HEK293 (cell line): Measurements from ENCODE around the gene SLK.

Experiments used
- AEBP2 ChIP-seq: fragments of 450-650 bp; formaldehyde crosslinking; IDR thresholded peaks from 2 replicates; pipeline ENCODE4 v1.5.1; 2016; ENCODE audit warnings: missing biosample characterization, missing genetic modification characterization, borderline replicate concordance
- FEZF1 ChIP-seq: fragments of 450-650 bp; formaldehyde crosslinking; IDR thresholded peaks from 2 replicates; pipeline ENCODE4 v1.5.1; 2016; ENCODE audit warnings: missing biosample characterization, missing genetic modification characterization
- GLIS1 ChIP-seq: fragments of 450-650 bp; formaldehyde crosslinking; IDR thresholded peaks from 2 replicates; pipeline ENCODE4 v1.5.1; 2016; ENCODE audit warnings: missing biosample characterization, missing genetic modification characterization
- GLIS2 ChIP-seq: fragments of 450-650 bp; formaldehyde crosslinking; IDR thresholded peaks from 2 replicates; pipeline ENCODE4 v1.5.1; 2016; ENCODE audit warnings: missing biosample characterization, missing genetic modification characterization
- HIC1 ChIP-seq: fragments of 450-650 bp; formaldehyde crosslinking; IDR thresholded peaks from 2 replicates; pipeline ENCODE4 v1.5.1; 2016; ENCODE audit warnings: missing biosample characterization, missing genetic modification characterization
- KLF8 ChIP-seq: fragments of 450-650 bp; formaldehyde crosslinking; IDR thresholded peaks from 2 replicates; pipeline ENCODE4 v1.5.1; 2016; ENCODE audit warnings: missing biosample characterization, missing genetic modification characterization
- OSR2 ChIP-seq: fragments of 450-650 bp; formaldehyde crosslinking; IDR thresholded peaks from 2 replicates; pipeline ENCODE4 v1.5.1; 2016; ENCODE audit warnings: missing biosample characterization, missing genetic modification characterization
- PRDM1 ChIP-seq: fragments of 450-650 bp; formaldehyde crosslinking; IDR thresholded peaks from 2 replicates; pipeline ENCODE4; 2016; ENCODE audit warnings: missing biosample characterization, missing genetic modification characterization
- SCRT2 ChIP-seq: fragments of 450-650 bp; formaldehyde crosslinking; IDR thresholded peaks from 2 replicates; pipeline ENCODE4 v1.5.1; 2016; ENCODE audit warnings: missing biosample characterization, missing genetic modification characterization
- SP7 ChIP-seq: fragments of 450-650 bp; formaldehyde crosslinking; IDR thresholded peaks from 2 replicates; pipeline ENCODE4 v1.5.1; 2016; ENCODE audit warnings: missing biosample characterization, missing genetic modification characterization
- ZBTB26 ChIP-seq: fragments of 450-650 bp; formaldehyde crosslinking; optimal IDR thresholded peaks from 2 replicates; pipeline ENCODE3; 2016; ENCODE audit warnings: missing biosample characterization, mild to moderate bottlenecking, missing genetic modification characterization
- ZNF133 ChIP-seq: fragments of 450-650 bp; formaldehyde crosslinking; IDR thresholded peaks from 2 replicates; pipeline ENCODE4 v1.5.1; 2016; ENCODE audit warnings: missing biosample characterization, missing genetic modification characterization
- ZNF155 ChIP-seq: fragments of 450-650 bp; formaldehyde crosslinking; IDR thresholded peaks from 2 replicates; pipeline ENCODE4 v1.5.1; 2016; ENCODE audit warnings: missing biosample characterization, missing genetic modification characterization
- ZNF2 ChIP-seq: fragments of 450-650 bp; formaldehyde crosslinking; IDR thresholded peaks from 2 replicates; pipeline ENCODE4 v1.5.1; 2016; ENCODE audit warnings: missing biosample characterization, missing genetic modification characterization
- ZNF223 ChIP-seq: fragments of 450-650 bp; formaldehyde crosslinking; IDR thresholded peaks from 2 replicates; pipeline ENCODE4 v1.5.1; 2016; ENCODE audit warnings: missing biosample characterization, missing genetic modification characterization
- ZNF335 ChIP-seq: fragments of 450-650 bp; formaldehyde crosslinking; conservative IDR thresholded peaks from 2 replicates; pipeline ENCODE4 v1.5.1; 2016; ENCODE audit warnings: missing biosample characterization, missing genetic modification characterization
- ZNF366 ChIP-seq: fragments of 450-650 bp; formaldehyde crosslinking; conservative IDR thresholded peaks from 2 replicates; pipeline ENCODE4 v1.5.1; 2016; ENCODE audit warnings: missing biosample characterization, missing genetic modification characterization
- ZNF501 ChIP-seq: fragments of 450-650 bp; formaldehyde crosslinking; IDR thresholded peaks from 2 replicates; pipeline ENCODE4 v1.5.1; 2016; ENCODE audit warnings: missing biosample characterization, missing genetic modification characterization
- ZNF561 ChIP-seq: fragments of 450-650 bp; IDR thresholded peaks from 2 replicates; pipeline ENCODE4 v1.5.1; 2018; ENCODE audit warnings: missing biosample characterization, missing genetic modification characterization, borderline replicate concordance
- ZNF600 ChIP-seq: fragments of 450-650 bp; formaldehyde crosslinking; IDR thresholded peaks from 2 replicates; pipeline ENCODE4 v1.5.1; 2016; ENCODE audit warnings: missing biosample characterization, missing genetic modification characterization
- ZNF610 ChIP-seq: fragments of 450-650 bp; formaldehyde crosslinking; IDR thresholded peaks from 2 replicates; pipeline ENCODE4 v1.5.1; 2016; ENCODE audit warnings: missing biosample characterization, missing genetic modification characterization, borderline replicate concordance
- ZNF621 ChIP-seq: fragments of 450-650 bp; formaldehyde crosslinking; IDR thresholded peaks from 2 replicates; pipeline ENCODE4 v1.5.1; 2017; ENCODE audit warnings: missing biosample characterization, missing genetic modification characterization
- ZNF623 ChIP-seq: fragments of 450-650 bp; formaldehyde crosslinking; IDR thresholded peaks from 2 replicates; pipeline ENCODE4 v1.5.1; 2016; ENCODE audit warnings: missing biosample characterization, missing genetic modification characterization
- ZNF660 ChIP-seq: fragments of 450-650 bp; IDR thresholded peaks from 2 replicates; pipeline ENCODE4 v1.5.1; 2018; ENCODE audit warnings: missing biosample characterization, mild to moderate bottlenecking, missing genetic modification characterization
- ZNF664 ChIP-seq: fragments of 450-650 bp; formaldehyde crosslinking; IDR thresholded peaks from 2 replicates; pipeline ENCODE4 v1.5.1; 2016; ENCODE audit warnings: missing biosample characterization, missing genetic modification characterization
- ZNF677 ChIP-seq: fragments of 450-650 bp; IDR thresholded peaks from 2 replicates; pipeline ENCODE4 v1.5.0; 2018; ENCODE audit warnings: missing biosample characterization, mild to moderate bottlenecking, missing genetic modification characterization, moderate library complexity
- ZNF76 ChIP-seq: fragments of 450-650 bp; formaldehyde crosslinking; IDR thresholded peaks from 2 replicates; pipeline ENCODE4; 2016; ENCODE audit warnings: low read depth, missing biosample characterization, missing genetic modification characterization, borderline replicate concordance
- ZNF792 ChIP-seq: fragments of 450-650 bp; formaldehyde crosslinking; IDR thresholded peaks from 2 replicates; pipeline ENCODE4 v1.5.1; 2016; ENCODE audit warnings: missing biosample characterization, missing genetic modification characterization
- ZXDB ChIP-seq: fragments of 450-650 bp; formaldehyde crosslinking; IDR thresholded peaks from 2 replicates; pipeline ENCODE4 v1.5.1; 2016; ENCODE audit warnings: missing biosample characterization, missing genetic modification characterization
- TF ChIP-seq, protein P1 (sequence below): fragments of 450-650 bp; formaldehyde crosslinking; IDR thresholded peaks from 2 replicates; pipeline ENCODE4 v1.5.1; 2016; ENCODE audit warnings: missing biosample characterization, missing genetic modification characterization
- TF ChIP-seq, protein P2 (sequence below): sonication (generic); formaldehyde crosslinking; IDR thresholded peaks from 2 replicates; pipeline ENCODE4 v1.8.1; 2022; ENCODE audit warnings: mild to moderate bottlenecking, moderate library complexity, missing genetic modification reagents

SLK gene

DNA sequence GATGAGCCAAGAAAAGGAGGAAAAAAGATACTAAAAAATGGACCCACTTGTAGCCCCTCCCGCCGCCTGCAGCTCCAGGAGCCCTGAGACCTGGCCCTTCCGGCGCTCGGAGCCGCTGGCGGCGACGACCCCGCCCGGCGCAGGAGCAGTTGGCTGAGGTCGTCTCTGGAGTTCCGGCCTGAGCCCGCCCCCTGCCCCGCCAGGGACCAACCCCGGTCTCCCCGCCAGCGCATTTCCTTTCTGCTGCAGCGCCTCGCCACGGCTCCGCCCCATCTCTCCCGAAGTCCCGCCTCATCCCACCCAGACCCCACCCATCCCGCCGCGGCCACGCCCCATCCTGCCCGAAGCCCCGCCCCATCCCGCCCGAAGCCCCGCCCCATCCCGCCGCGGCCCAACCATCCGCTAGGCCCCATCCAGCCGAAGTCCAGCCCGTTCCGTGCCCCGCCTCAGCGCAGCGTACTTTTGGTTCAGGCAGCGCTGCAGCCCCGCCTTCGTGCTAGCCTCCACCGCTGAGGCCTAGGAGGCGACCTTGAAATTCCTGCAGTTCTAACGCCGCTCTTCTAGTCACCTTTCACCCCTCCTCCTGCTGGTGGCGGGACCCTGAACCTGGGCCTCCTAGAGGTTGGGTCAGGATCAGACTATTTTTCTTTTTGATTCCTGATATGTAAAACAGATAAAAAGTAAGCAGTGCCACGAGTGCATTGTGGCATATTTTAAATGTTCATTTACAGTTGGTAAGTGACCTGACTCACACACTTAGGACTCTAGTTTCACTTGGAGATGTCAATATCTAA is 48.7 kb upstream of the SLK start, which contains the start of gene STN1 (continued):
- TF ChIP-seq, protein P1, sequence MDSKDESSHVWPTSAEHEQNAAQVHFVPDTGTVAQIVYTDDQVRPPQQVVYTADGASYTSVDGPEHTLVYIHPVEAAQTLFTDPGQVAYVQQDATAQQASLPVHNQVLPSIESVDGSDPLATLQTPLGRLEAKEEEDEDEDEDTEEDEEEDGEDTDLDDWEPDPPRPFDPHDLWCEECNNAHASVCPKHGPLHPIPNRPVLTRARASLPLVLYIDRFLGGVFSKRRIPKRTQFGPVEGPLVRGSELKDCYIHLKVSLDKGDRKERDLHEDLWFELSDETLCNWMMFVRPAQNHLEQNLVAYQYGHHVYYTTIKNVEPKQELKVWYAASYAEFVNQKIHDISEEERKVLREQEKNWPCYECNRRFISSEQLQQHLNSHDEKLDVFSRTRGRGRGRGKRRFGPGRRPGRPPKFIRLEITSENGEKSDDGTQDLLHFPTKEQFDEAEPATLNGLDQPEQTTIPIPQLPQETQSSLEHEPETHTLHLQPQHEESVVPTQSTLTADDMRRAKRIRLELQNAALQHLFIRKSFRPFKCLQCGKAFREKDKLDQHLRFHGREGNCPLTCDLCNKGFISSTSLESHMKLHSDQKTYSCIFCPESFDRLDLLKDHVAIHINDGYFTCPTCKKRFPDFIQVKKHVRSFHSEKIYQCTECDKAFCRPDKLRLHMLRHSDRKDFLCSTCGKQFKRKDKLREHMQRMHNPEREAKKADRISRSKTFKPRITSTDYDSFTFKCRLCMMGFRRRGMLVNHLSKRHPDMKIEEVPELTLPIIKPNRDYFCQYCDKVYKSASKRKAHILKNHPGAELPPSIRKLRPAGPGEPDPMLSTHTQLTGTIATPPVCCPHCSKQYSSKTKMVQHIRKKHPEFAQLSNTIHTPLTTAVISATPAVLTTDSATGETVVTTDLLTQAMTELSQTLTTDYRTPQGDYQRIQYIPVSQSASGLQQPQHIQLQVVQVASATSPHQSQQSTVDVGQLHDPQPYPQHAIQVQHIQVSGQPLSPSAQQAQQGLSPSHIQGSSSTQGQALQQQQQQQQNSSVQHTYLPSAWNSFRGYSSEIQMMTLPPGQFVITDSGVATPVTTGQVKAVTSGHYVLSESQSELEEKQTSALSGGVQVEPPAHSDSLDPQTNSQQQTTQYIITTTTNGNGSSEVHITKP (tag by site-specific recombination), result peak; percentile 82
- TF ChIP-seq ZBTB26 (tag by site-specific recombination) (peak; percentile 44), PRDM1 (tag by site-specific recombination) (0 out of 2 replicates have a peak, but pooled peaks have one; percentile 32), ZXDB (peak; percentile 30), SCRT2 (tag by site-specific recombination) (peak; percentile 6; the same call in 1 of the 2 replicates), ZNF501 (no peak; the same call in 1 of the 2 replicates), ZNF155 (tag by site-specific recombination) (no peak), ZNF76 (tag by site-specific recombination) (no peak; the same call in 1 of the 2 replicates), ZNF133 (tag by site-specific recombination) (no peak), ZNF223 (tag by site-specific recombination) (peak; percentile 82; the same call in 1 of the 2 replicates), AEBP2 (tag by site-specific recombination) (no peak), ZNF664 (peak; percentile 78; the same call in 1 of the 2 replicates), GLIS1 (tag by site-specific recombination) (peak; percentile 78), HIC1 (tag by site-specific recombination) (no peak), ZNF366 (tag by site-specific recombination) (0 out of 2 replicates have a peak, but pooled peaks have one; percentile 0), ZNF610 (tag by site-specific recombination) (peak; percentile 78; the same call in 1 of the 2 replicates), OSR2 (tag by site-specific recombination) (no peak), KLF8 (peak; percentile 87), ZNF621 (no peak), ZNF2 (peak; percentile 47; the same call in 1 of the 2 replicates), ZNF561 (tag by site-specific recombination) (peak; percentile 72), GLIS2 (tag by site-specific recombination) (peak; percentile 62; the same call in 1 of the 2 replicates), ZNF660 (tag by site-specific recombination) (peak; percentile 65; the same call in 1 of the 2 replicates), ZNF623 (tag by site-specific recombination) (no peak), ZNF677 (no peak), FEZF1 (tag by site-specific recombination) (peak; percentile 67), SP7 (tag by site-specific recombination) (peak; percentile 18; the same call in 1 of the 2 replicates), ZNF792 (no peak), ZNF600 (tag by site-specific recombination) (peak; percentile 52), ZNF335 (tag by site-specific recombination) (peak; percentile 80)
- TF ChIP-seq, protein P2, sequence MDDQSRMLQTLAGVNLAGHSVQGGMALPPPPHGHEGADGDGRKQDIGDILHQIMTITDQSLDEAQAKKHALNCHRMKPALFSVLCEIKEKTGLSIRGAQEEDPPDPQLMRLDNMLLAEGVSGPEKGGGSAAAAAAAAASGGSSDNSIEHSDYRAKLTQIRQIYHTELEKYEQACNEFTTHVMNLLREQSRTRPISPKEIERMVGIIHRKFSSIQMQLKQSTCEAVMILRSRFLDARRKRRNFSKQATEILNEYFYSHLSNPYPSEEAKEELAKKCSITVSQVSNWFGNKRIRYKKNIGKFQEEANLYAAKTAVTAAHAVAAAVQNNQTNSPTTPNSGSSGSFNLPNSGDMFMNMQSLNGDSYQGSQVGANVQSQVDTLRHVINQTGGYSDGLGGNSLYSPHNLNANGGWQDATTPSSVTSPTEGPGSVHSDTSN, result peak; percentile 45
